Neural progenitor cell (in vitro differentiated cells): ENCODE results near the gene RBM26. TPM values are rescaled to one million over a fixed set of nuclear protein-coding genes. Genes with fewer than 3 reads are reported as not detected.

Source experiments
- DNase-seq: peaks from one replicate; pipeline ENCODE4 v3.0.0-alpha.2; 2016; ENCODE audit warnings: low spot score
- H2AFZ ChIP-seq: fragments of 200-600 bp; sonication (generic); replicated peaks from 2 replicates; pipeline ENCODE4 v1.6.1; 2016; ENCODE audit warnings: antibody characterized with exemption
- H3F3A ChIP-seq: fragments of 200-600 bp; sonication (generic); 2 replicates; pipeline ENCODE4 v1.6.1; 2016; ENCODE audit warnings: antibody characterized with exemption, low read depth
- H3K27ac ChIP-seq: fragments of 200-600 bp; sonication (generic); 2 replicates; pipeline ENCODE4 v1.5.1; 2016; ENCODE audit warnings: mild to moderate bottlenecking
- H3K27me3 ChIP-seq: fragments of 200-600 bp; sonication (generic); 2 replicates; pipeline ENCODE4 v1.6.1; 2016; ENCODE audit warnings: mild to moderate bottlenecking, moderate library complexity
- H3K36me3 ChIP-seq: fragments of 200-600 bp; sonication (generic); 2 replicates; pipeline ENCODE4 v1.5.1; 2016
- H3K4me1 ChIP-seq: fragments of 200-600 bp; sonication (generic); 2 replicates; pipeline ENCODE4 v1.6.1; 2016; ENCODE audit warnings: mixed run types
- H3K4me2 ChIP-seq: fragments of 200-600 bp; sonication (generic); 2 replicates; pipeline ENCODE4 v1.6.1; 2016
- H3K4me3 ChIP-seq: fragments of 200-600 bp; sonication (generic); 2 replicates; pipeline ENCODE4 v1.5.1; 2016
- H3K79me2 ChIP-seq: fragments of 200-600 bp; sonication (generic); 2 replicates; pipeline ENCODE4 v1.6.1; 2016; ENCODE audit warnings: low read depth
- H3K9ac ChIP-seq: fragments of 200-600 bp; sonication (generic); 2 replicates; pipeline ENCODE4 v1.6.1; 2016
- H3K9me3 ChIP-seq: fragments of 200-600 bp; sonication (generic); 2 replicates; pipeline ENCODE4 v1.5.1; 2016; ENCODE audit warnings: low read depth
- H4K20me1 ChIP-seq: fragments of 200-600 bp; sonication (generic); 2 replicates; pipeline ENCODE4 v1.6.1; 2016; ENCODE audit warnings: low read depth
- H3K27ac Mint-ChIP-seq: 3 replicates; pipeline ENCODE4 v1.8.0; 2021; ENCODE audit warnings: mixed read lengths
- H3K27me3 Mint-ChIP-seq: 2 replicates; pipeline ENCODE4 v1.8.0; 2022; ENCODE audit warnings: low read depth, mild to moderate bottlenecking, inconsistent platforms, moderate library complexity, mixed read lengths; ENCODE audit not compliant: insufficient read depth
- H3K36me3 Mint-ChIP-seq: 3 replicates; pipeline ENCODE4 v1.8.0; 2021; ENCODE audit warnings: mixed read lengths
- H3K4me1 Mint-ChIP-seq: 3 replicates; pipeline ENCODE4 v1.8.0; 2021; ENCODE audit warnings: mixed read lengths
- H3K4me3 Mint-ChIP-seq: 3 replicates; pipeline ENCODE4 v1.8.0; 2021; ENCODE audit warnings: mild to moderate bottlenecking, moderate library complexity, mixed read lengths
- H3K9me3 Mint-ChIP-seq: 3 replicates; pipeline ENCODE4 v1.8.0; 2020; ENCODE audit warnings: mixed read lengths
- CTCF ChIP-seq: fragments of 200-600 bp; sonication (generic); IDR thresholded peaks from 2 replicates; pipeline ENCODE4 v1.5.1; 2017; ENCODE audit warnings: antibody characterized with exemption, mild to moderate bottlenecking
- EZH2 ChIP-seq: fragments of 200-600 bp; sonication (generic); IDR thresholded peaks from 2 replicates; pipeline ENCODE4 v1.6.1; 2017; ENCODE audit warnings: antibody characterized with exemption, mild to moderate bottlenecking, moderate library complexity
- EZH2phosphoT487 ChIP-seq: fragments of 200-600 bp; sonication (generic); IDR thresholded peaks from 2 replicates; pipeline ENCODE4 v1.6.1; 2017; ENCODE audit warnings: antibody characterized with exemption
- total RNA-seq: library from RNA; depleted of rRNA; stranded (reverse); fragments of >200 nt; gene quantifications from 2 replicates; pipeline ENCODE4 v1.2.3, GENCODE V29; 2015; ENCODE audit warnings: low replicate concordance

Gene RBM26
- total RNA-seq, 1 donor from 2014 or later, result 136 TPM

- DNase-seq, result no peak
- Histone ChIP-seq H2AFZ (no peak overlapping the region), H3K27me3 (no peaks in the 10 kb centered on the region), H3K4me3 (no peak overlapping the region), H3K4me2 (no peak overlapping the region), H3K79me2 (no peaks in the 10 kb centered on the region), H4K20me1 (no peaks in the 10 kb centered on the region), H3K4me1 (no peaks in the 10 kb centered on the region), H3K27ac (no peak overlapping the region), H3K9me3 (no peaks in the 10 kb centered on the region), H3F3A (no peaks in the 10 kb centered on the region), H3K9ac (no peak overlapping the region), H3K36me3 (no peaks in the 10 kb centered on the region)
- Mint-ChIP-seq H3K4me3 (no peak overlapping the region), H3K27ac (no peak overlapping the region), H3K36me3 (peaks cover 1% of the 10 kb centered on the region), H3K9me3 (no peaks in the 10 kb centered on the region), H3K27me3 (no peaks in the 10 kb centered on the region), H3K4me1 (peaks cover 2% of the 10 kb centered on the region)
- no peak for TF ChIP-seq EZH2
- no peak for TF ChIP-seq CTCF
- no peak for TF ChIP-seq EZH2phosphoT487
Observed at GRCh38 chr13:79413521-79413920, 7.5 kb upstream of the RBM26 start.

- no peak overlapping the region for H2AFZ ChIP-seq
- peaks cover 30% of the 10 kb centered on the region for H3K79me2 ChIP-seq
- no peak overlapping the region for H3K27ac ChIP-seq
- H3K9me3 ChIP-seq, result no peaks in the 10 kb centered on the region
- Mint-ChIP-seq H3K36me3 (no peaks in the 10 kb centered on the region), H3K9me3 (no peaks in the 10 kb centered on the region), H3K27ac (no peak overlapping the region), H3K27me3 (no peaks in the 10 kb centered on the region), H3K4me1 (peaks cover 20% of the 10 kb centered on the region), H3K4me3 (no peak overlapping the region)
- no peak overlapping the region for H3K4me2 ChIP-seq
- H3K4me1 ChIP-seq, result peaks cover 7% of the 10 kb centered on the region
- H3F3A ChIP-seq, result peaks cover 3% of the 10 kb centered on the region
- H3K36me3 ChIP-seq, result no peaks in the 10 kb centered on the region
- no peaks in the 10 kb centered on the region for H3K27me3 ChIP-seq
- H3K9ac ChIP-seq, result no peak overlapping the region
- no peak overlapping the region for H3K4me3 ChIP-seq
- peaks cover 4% of the 10 kb centered on the region for H4K20me1 ChIP-seq
- no peak for DNase-seq
- no peak for TF ChIP-seq CTCF
- no peak for TF ChIP-seq EZH2phosphoT487
- no peak for TF ChIP-seq EZH2
Observed at GRCh38 chr13:79409828-79410227, 3.8 kb upstream of the RBM26 start.

- H3K9me3 ChIP-seq, result no peaks in the 10 kb centered on the region
- TF ChIP-seq EZH2phosphoT487 (no peak), EZH2 (no peak), CTCF (no peak)
- no peak overlapping the region for H2AFZ ChIP-seq
- H3K36me3 Mint-ChIP-seq, result peaks cover 7% of the 10 kb centered on the region
- peak overlapping the region; percentile 96 for H3K4me3 ChIP-seq
- no peaks in the 10 kb centered on the region for H3K27me3 ChIP-seq
- H3K4me1 Mint-ChIP-seq, result peaks cover 28% of the 10 kb centered on the region
- H3K79me2 ChIP-seq, result peaks cover 54% of the 10 kb centered on the region
- no peak overlapping the region for H3K27ac Mint-ChIP-seq
- H3K9ac ChIP-seq, result peak overlapping the region; percentile 99
- peaks cover 3% of the 10 kb centered on the region for H3F3A ChIP-seq
- no peaks in the 10 kb centered on the region for H3K36me3 ChIP-seq
- peak overlapping the region; percentile 96 for H3K4me3 Mint-ChIP-seq
- H3K9me3 Mint-ChIP-seq, result peaks cover under 1% of the 10 kb centered on the region
- H3K27me3 Mint-ChIP-seq, result no peaks in the 10 kb centered on the region
- peaks cover 28% of the 10 kb centered on the region for H4K20me1 ChIP-seq
- H3K27ac ChIP-seq, result no peak overlapping the region
- H3K4me1 ChIP-seq, result peaks cover 23% of the 10 kb centered on the region
- peak overlapping the region; percentile 95 for H3K4me2 ChIP-seq
- DNase-seq, result no peak
Observed at GRCh38 chr13:79407349-79407979, 1.4 kb upstream of the RBM26 start.
